Gastroesophageal sphincter (tissue), 3 donors: ENCODE measurements around the gene CPED1.

Source experiments
- CTCF ChIP-seq, 4 experiments: fragments of 200-600 bp in 2 of 4; fragments of 450-650 bp in 2 of 4; sonication (generic) in 1 of 4; IDR thresholded peaks; one replicate each; pipeline ENCODE4 v1.5.1; 2017 to 2019; ENCODE audit warnings: antibody characterized with exemption in 4 of 4, mild to moderate bottlenecking in 2 of 4, moderate library complexity in 2 of 4
- EP300 ChIP-seq: sonication (generic); formaldehyde crosslinking; IDR thresholded peaks from one replicate; pipeline ENCODE4 v1.6.1; 2017; ENCODE audit warnings: antibody characterized with exemption, mild to moderate bottlenecking
- POLR2A ChIP-seq, 2 donors: fragments of 450-650 bp; IDR thresholded peaks; one replicate each; pipeline ENCODE4 v1.6.1; 2017; ENCODE audit warnings: antibody characterized with exemption in 2 of 2, mild to moderate bottlenecking in 2 of 2, moderate library complexity in 1 of 2
- POLR2AphosphoS5 ChIP-seq: sonication (generic); formaldehyde crosslinking; IDR thresholded peaks from one replicate; pipeline ENCODE4 v1.6.1; 2017; ENCODE audit warnings: antibody characterized with exemption

GRCh38 chr7:120949998-120950538 lies 38.4 kb upstream of the CPED1 start:
- TF ChIP-seq POLR2A (IDR thresholded peaks at IDR 0.05) (no peak), EP300 (no peak), CTCF (IDR thresholded peaks at IDR 0.05) (no peak), POLR2AphosphoS5 (no peak)
